BLaER1 (cell line): ENCODE data around the gene PLCB4.
A peak's percentile ranks its signal among the peaks of the same experiment; 100 is the strongest.

Source experiments
- H3K27ac ChIP-seq: shearing (Covaris generic); formaldehyde crosslinking; 2 replicates; pipeline ENCODE4 v1.8.1; 2022
- H3K27me3 ChIP-seq: shearing (Covaris generic); formaldehyde crosslinking; 2 replicates; pipeline ENCODE4 v1.8.1; 2022
- H3K36me3 ChIP-seq: shearing (Covaris generic); formaldehyde crosslinking; 2 replicates; pipeline ENCODE4 v1.8.1; 2022
- H3K4me1 ChIP-seq: shearing (Covaris generic); formaldehyde crosslinking; 2 replicates; pipeline ENCODE4 v1.8.1; 2022
- H3K4me2 ChIP-seq: shearing (Covaris generic); formaldehyde crosslinking; 2 replicates; pipeline ENCODE4 v1.8.1; 2022
- H3K4me3 ChIP-seq: shearing (Covaris generic); formaldehyde crosslinking; 2 replicates; pipeline ENCODE4 v1.8.1; 2022
- H3K9ac ChIP-seq: shearing (Covaris generic); formaldehyde crosslinking; 2 replicates; pipeline ENCODE4 v1.8.1; 2022
- H3K9me3 ChIP-seq: shearing (Covaris generic); formaldehyde crosslinking; 2 replicates; pipeline ENCODE4 v1.8.1; 2022
- H4K20me1 ChIP-seq: shearing (Covaris generic); formaldehyde crosslinking; 2 replicates; pipeline ENCODE4 v1.8.1; 2022
- Cebpa-rat ChIP-seq: shearing (Covaris generic); IDR thresholded peaks from 2 replicates; pipeline ENCODE4 v1.8.1; 2022

Gene PLCB4

GRCh38 chr20:9053108-9053507, 15.8 kb upstream of the PLCB4 start:
- H3K4me3 ChIP-seq, result no peak overlapping the region
- no peak overlapping the region for H3K27ac ChIP-seq
- H3K9ac ChIP-seq, result no peak overlapping the region
- peaks cover 8% of the 10 kb centered on the region for H3K4me1 ChIP-seq
- no peak for TF ChIP-seq Cebpa-rat
- H3K9me3 ChIP-seq, result peaks cover 19% of the 10 kb centered on the region
- H3K27me3 ChIP-seq, result no peaks in the 10 kb centered on the region
- no peaks in the 10 kb centered on the region for H3K36me3 ChIP-seq
- peak overlapping the region; percentile 40 for H3K4me2 ChIP-seq
- H4K20me1 ChIP-seq, result no peaks in the 10 kb centered on the region

GRCh38 chr20:9054176-9054575, 14.7 kb upstream of the PLCB4 start:
- no peaks in the 10 kb centered on the region for H3K36me3 ChIP-seq
- H3K4me3 ChIP-seq, result no peak overlapping the region
- H4K20me1 ChIP-seq, result no peaks in the 10 kb centered on the region
- TF ChIP-seq Cebpa-rat, result no peak
- no peak overlapping the region for H3K9ac ChIP-seq
- no peak overlapping the region for H3K4me2 ChIP-seq
- no peak overlapping the region for H3K27ac ChIP-seq
- H3K9me3 ChIP-seq, result peaks cover 9% of the 10 kb centered on the region
- peaks cover 8% of the 10 kb centered on the region for H3K4me1 ChIP-seq
- no peaks in the 10 kb centered on the region for H3K27me3 ChIP-seq

DNA sequence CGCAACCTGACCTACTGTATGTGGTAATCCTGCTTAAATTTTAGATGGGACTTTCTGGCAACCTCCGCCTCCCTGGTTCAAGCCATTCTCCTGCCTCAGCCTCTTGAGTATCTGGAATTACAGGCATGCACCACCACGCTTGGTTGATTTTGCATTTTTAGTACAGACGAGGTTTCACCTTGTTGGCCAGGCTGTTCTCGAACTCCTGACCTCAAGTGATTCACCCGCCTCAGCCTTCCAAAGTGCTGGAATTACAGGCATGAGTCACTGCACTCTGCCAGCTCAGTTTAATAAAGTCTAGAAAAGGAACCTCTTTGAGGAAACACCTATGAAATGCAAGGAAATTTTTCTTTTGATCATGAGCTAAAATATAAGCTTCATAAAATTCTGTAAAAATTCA, 9.0 kb upstream of the PLCB4 start:
- Histone ChIP-seq H3K4me1 (no peaks in the 10 kb centered on the region), H3K27me3 (no peaks in the 10 kb centered on the region), H3K4me3 (no peak overlapping the region), H4K20me1 (no peaks in the 10 kb centered on the region), H3K9me3 (no peaks in the 10 kb centered on the region), H3K36me3 (no peaks in the 10 kb centered on the region), H3K9ac (no peak overlapping the region), H3K27ac (no peak overlapping the region), H3K4me2 (no peak overlapping the region)
- TF ChIP-seq Cebpa-rat, result no peak

GRCh38 chr20:9061434-9061833, 7.5 kb upstream of the PLCB4 start:
- no peak overlapping the region for H3K4me3 ChIP-seq
- H3K4me1 ChIP-seq, result no peaks in the 10 kb centered on the region
- no peaks in the 10 kb centered on the region for H3K9me3 ChIP-seq
- no peak overlapping the region for H3K4me2 ChIP-seq
- H3K36me3 ChIP-seq, result no peaks in the 10 kb centered on the region
- H3K9ac ChIP-seq, result no peak overlapping the region
- TF ChIP-seq Cebpa-rat, result no peak
- H4K20me1 ChIP-seq, result no peaks in the 10 kb centered on the region
- no peaks in the 10 kb centered on the region for H3K27me3 ChIP-seq
- H3K27ac ChIP-seq, result no peak overlapping the region

DNA sequence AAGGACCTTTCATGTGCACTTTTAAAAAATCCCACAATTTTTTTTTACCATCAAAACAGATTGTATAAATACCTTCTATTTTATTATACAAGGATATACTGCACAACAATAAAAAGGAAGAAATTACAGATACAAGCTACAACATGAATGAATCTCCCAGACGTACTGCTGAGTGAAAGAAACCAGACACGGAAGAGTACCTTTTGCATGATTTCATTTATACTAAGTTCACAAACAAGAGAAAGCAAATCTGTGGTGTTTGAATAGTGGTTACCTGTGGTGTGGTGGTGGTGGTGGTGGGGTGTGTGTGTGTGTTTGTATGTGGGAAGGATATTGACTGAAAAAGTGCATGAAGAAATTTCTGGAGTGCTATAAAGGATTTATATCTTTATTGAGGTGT, 6.8 kb upstream of the PLCB4 start:
- Histone ChIP-seq H3K36me3 (no peaks in the 10 kb centered on the region), H3K9me3 (no peaks in the 10 kb centered on the region), H3K4me1 (no peaks in the 10 kb centered on the region), H3K4me3 (no peak overlapping the region), H3K4me2 (no peak overlapping the region), H3K27me3 (peaks cover 5% of the 10 kb centered on the region; the same call in 1 of the 2 replicates), H4K20me1 (no peaks in the 10 kb centered on the region), H3K9ac (no peak overlapping the region), H3K27ac (no peak overlapping the region)
- TF ChIP-seq Cebpa-rat, result no peak

GRCh38 chr20:9066191-9066590, 2.7 kb upstream of the PLCB4 start:
- H3K27ac ChIP-seq, result no peak overlapping the region
- H3K4me3 ChIP-seq, result no peak overlapping the region
- H3K4me2 ChIP-seq, result no peak overlapping the region
- H3K36me3 ChIP-seq, result no peaks in the 10 kb centered on the region
- no peaks in the 10 kb centered on the region for H4K20me1 ChIP-seq
- no peak for TF ChIP-seq Cebpa-rat
- H3K27me3 ChIP-seq, result peaks cover 46% of the 10 kb centered on the region
- no peak overlapping the region for H3K9ac ChIP-seq
- H3K9me3 ChIP-seq, result no peaks in the 10 kb centered on the region
- H3K4me1 ChIP-seq, result peaks cover 14% of the 10 kb centered on the region

DNA sequence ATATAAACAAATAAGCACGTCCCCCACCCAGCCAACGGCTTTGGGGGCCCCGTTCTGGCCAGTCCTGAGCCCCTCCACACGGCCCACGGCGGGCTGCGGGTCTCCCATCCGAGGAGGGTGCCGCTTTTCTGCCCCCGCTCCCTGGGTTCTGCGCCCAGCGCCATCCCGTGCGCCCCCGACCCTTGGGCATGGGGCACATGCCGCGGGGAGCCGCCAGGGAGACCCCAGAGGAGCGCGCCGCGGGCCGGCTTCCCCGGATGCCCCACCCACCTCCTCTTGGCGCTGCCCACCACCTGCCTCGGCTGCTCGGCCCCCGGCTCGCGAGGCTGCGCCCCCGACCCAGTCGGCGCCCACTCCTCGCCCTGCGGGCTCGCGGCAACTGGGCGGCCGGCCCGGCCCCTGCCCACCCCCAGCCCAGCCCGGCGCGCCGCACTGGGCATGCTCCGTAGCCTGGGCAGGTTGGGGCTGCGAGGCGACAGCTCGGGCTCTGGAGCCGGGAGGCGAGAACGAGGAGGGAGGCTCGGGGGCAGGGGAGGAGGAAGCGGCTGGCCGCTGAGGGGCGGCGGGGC, 570 bp upstream of the PLCB4 start:
- H3K27me3 ChIP-seq, result peaks cover 48% of the 10 kb centered on the region
- H3K9me3 ChIP-seq, result no peaks in the 10 kb centered on the region
- no peak for TF ChIP-seq Cebpa-rat
- peak overlapping the region; percentile 98 for H3K4me2 ChIP-seq
- H3K36me3 ChIP-seq, result no peaks in the 10 kb centered on the region
- H3K27ac ChIP-seq, result no peak overlapping the region
- H4K20me1 ChIP-seq, result no peaks in the 10 kb centered on the region
- H3K4me1 ChIP-seq, result peaks cover 14% of the 10 kb centered on the region
- H3K9ac ChIP-seq, result peak overlapping the region; percentile 63; the same call in 1 of the 2 replicates
- H3K4me3 ChIP-seq, result peak overlapping the region; percentile 77

DNA sequence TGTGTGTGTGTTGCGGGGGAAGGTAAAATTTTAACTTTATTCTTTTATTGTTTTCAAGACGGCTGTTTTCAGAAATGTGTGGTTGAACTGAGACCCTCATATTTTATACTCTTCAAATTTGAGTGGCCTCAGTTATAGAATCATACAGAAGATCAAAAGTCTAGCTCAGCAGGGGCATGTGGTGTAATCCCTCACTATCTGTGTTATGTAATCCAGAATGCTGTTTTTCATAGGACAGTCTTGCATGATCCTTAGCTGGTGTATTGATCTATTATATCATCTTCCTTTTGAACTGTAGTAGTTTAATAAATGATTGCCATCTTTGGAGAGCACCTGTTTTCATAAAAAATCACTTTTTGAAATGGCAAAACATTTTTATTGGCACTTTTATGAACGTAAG, 1.4 kb downstream of the PLCB4 start:
- peaks cover 14% of the 10 kb centered on the region for H3K4me1 ChIP-seq
- no peak overlapping the region for H3K9ac ChIP-seq
- H3K27ac ChIP-seq, result no peak overlapping the region
- H3K27me3 ChIP-seq, result peaks cover 48% of the 10 kb centered on the region
- no peaks in the 10 kb centered on the region for H4K20me1 ChIP-seq
- H3K36me3 ChIP-seq, result no peaks in the 10 kb centered on the region
- no peaks in the 10 kb centered on the region for H3K9me3 ChIP-seq
- no peak overlapping the region for H3K4me2 ChIP-seq
- TF ChIP-seq Cebpa-rat, result no peak
- no peak overlapping the region for H3K4me3 ChIP-seq

GRCh38 chr20:9071976-9072726, 3.3 kb downstream of the PLCB4 start:
- no peaks in the 10 kb centered on the region for H4K20me1 ChIP-seq
- H3K9ac ChIP-seq, result no peak overlapping the region
- no peak for TF ChIP-seq Cebpa-rat
- H3K4me2 ChIP-seq, result no peak overlapping the region
- H3K4me1 ChIP-seq, result peaks cover 14% of the 10 kb centered on the region
- no peaks in the 10 kb centered on the region for H3K9me3 ChIP-seq
- no peak overlapping the region for H3K4me3 ChIP-seq
- no peaks in the 10 kb centered on the region for H3K36me3 ChIP-seq
- no peak overlapping the region for H3K27ac ChIP-seq
- peaks cover 43% of the 10 kb centered on the region for H3K27me3 ChIP-seq

- no peaks in the 10 kb centered on the region for H3K36me3 ChIP-seq
- H3K27ac ChIP-seq, result no peak overlapping the region
- H3K9ac ChIP-seq, result no peak overlapping the region
- no peaks in the 10 kb centered on the region for H3K9me3 ChIP-seq
- H3K4me3 ChIP-seq, result no peak overlapping the region
- peaks cover 34% of the 10 kb centered on the region for H3K27me3 ChIP-seq
- no peak for TF ChIP-seq Cebpa-rat
- peaks cover 11% of the 10 kb centered on the region for H3K4me1 ChIP-seq
- H4K20me1 ChIP-seq, result no peaks in the 10 kb centered on the region
- H3K4me2 ChIP-seq, result no peak overlapping the region
Observed at GRCh38 chr20:9072861-9073500, 4.1 kb downstream of the PLCB4 start.
